OCI-LY7 (cell line): ENCODE measurements around the gene USP35.

Experiments used
- EZH2phosphoT487 ChIP-seq: fragments of 200-600 bp; sonication (generic); IDR thresholded peaks from 2 replicates; pipeline ENCODE4 v1.6.1; 2018; ENCODE audit warnings: low read depth, borderline replicate concordance, mild to moderate bottlenecking, mixed run types, antibody characterized with exemption, low read length, moderate library complexity, mixed read lengths
- TF ChIP-seq, protein P1 (sequence below): fragments of 200-600 bp; sonication (generic); conservative IDR thresholded peaks from 2 replicates; pipeline ENCODE4 v1.5.1; 2014; ENCODE audit warnings: mild to moderate bottlenecking, antibody characterized with exemption, low read length, moderate library complexity, mixed read lengths

GRCh38 chr11:78177216-78177615 lies 11.5 kb upstream of the USP35 start:
- TF ChIP-seq, protein P1, sequence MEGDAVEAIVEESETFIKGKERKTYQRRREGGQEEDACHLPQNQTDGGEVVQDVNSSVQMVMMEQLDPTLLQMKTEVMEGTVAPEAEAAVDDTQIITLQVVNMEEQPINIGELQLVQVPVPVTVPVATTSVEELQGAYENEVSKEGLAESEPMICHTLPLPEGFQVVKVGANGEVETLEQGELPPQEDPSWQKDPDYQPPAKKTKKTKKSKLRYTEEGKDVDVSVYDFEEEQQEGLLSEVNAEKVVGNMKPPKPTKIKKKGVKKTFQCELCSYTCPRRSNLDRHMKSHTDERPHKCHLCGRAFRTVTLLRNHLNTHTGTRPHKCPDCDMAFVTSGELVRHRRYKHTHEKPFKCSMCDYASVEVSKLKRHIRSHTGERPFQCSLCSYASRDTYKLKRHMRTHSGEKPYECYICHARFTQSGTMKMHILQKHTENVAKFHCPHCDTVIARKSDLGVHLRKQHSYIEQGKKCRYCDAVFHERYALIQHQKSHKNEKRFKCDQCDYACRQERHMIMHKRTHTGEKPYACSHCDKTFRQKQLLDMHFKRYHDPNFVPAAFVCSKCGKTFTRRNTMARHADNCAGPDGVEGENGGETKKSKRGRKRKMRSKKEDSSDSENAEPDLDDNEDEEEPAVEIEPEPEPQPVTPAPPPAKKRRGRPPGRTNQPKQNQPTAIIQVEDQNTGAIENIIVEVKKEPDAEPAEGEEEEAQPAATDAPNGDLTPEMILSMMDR, result no peak
- TF ChIP-seq EZH2phosphoT487, result no peak
